HG02642 (cell line): Measurements from ENCODE around the gene KLHL6.
A peak's percentile ranks its signal among the peaks of the same experiment; 100 is the strongest.

Experiments
- ATAC-seq: cut with Tn5 transposase; IDR thresholded peaks from one replicate; pipeline ENCODE4 v1.9.1; 2021; ENCODE audit warnings: mild to moderate bottlenecking; ENCODE audit not compliant: unreplicated experiment, poor library complexity

The KLHL6 gene

GRCh38 chr3:183511286-183512131, 44.0 kb downstream of the KLHL6 start:
- ATAC-seq: peak; percentile 65

GRCh38 chr3:183508821-183509220, 46.7 kb downstream of the KLHL6 start:
- no peak for ATAC-seq

DNA sequence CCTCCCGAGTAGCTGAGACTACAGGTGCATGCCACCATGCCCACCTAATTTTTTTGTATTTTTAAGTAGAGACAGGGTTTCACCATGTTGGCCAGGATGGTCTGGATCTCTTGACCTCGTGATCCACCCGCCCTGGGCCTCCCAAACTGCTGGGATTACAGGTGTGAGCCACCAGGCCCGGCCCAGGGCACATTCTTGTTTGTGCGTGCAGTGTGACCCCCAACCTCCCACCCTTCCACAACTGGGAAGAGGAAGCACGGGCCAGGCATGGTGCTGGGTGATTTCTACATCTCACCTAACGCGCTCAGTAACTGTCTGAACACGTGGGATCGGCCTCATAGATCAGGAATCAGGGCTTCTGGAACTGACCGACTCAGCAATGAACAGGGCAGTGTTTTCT, 48.0 kb downstream of the KLHL6 start:
- no peak for ATAC-seq

- ATAC-seq: no peak
Observed at GRCh38 chr3:183506674-183507320, 48.7 kb downstream of the KLHL6 start.

DNA sequence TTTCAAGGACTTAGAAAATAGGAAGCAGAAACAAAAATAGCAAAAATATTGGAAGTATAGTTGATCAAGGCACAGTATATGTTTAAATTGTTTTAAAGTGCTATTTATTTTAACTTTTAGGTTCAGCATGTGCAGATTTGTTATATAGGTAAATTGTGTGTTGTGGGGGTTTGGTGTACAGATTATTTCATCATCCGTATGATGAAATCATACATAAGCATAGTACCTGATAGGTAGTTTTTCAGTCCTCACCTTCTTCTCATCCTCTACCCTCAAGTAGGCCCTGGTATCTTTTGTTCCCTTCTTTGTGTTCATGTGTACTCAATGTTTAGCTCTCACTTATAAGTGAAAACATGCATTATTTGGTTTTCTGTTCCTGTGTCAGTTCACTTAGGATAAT, 50.9 kb downstream of the KLHL6 start:
- ATAC-seq: no peak

DNA sequence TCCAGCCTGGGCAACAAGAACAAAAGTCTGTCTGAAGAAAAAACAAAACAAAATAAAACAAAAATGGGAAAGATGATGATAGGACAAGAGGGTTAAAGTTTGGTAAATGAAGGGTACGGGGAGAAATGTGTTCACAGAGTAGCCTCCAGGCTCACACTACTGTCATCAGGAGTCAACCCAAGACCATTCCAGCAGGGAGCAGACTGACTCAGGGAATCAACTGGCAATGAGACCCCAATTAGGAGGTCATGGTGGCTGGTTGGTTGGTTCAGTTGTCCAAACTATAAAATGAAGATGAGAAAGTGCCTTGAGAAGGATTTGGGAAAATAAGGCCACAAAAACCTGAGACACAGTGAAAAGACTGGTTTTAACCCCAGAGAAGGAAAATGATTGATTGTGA, 51.8 kb downstream of the KLHL6 start:
- ATAC-seq: no peak

DNA sequence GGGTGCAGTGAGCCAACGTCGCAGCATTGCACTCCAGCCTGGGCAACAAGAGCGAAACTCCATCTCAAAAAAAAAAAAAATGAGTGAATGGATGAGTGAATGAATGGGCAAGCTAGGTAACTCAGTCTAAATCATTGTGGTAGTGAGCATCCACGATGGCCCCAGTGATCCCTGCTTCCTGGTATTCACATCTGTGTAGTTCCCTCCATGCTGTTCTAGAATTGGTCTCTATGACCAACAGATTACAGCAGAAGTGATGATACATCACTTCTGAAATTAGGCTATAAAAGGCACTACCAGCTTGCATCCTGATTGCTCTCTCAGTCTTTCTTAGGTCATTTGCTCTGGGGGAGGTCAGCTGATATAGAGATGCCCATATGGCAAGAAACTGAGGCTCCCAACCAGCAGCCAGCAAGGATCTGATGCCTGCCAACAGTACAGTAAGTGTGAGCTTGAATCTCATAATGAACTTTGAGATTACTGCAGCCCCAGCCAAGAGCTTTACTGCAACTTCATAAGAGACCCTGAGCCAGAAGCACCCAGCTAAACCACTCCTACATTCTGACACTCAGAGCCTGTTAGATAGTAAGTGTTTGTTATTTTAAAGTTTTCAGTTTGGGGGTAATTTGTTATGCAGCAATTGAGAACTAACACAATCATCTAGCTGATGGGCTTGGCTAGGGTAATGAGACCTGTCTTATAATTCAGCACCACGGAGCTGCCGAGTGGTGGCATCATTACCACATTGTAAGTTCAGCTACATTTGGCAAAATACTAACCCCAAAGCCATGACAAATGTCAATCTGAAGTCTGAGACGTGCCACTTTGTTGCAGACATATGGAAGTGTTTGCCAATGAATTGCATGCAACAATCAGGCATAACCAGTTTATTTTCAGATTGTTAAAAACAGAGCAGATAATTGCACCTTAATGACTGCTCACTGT, 53.0 kb downstream of the KLHL6 start:
- ATAC-seq: no peak

GRCh38 chr3:183500981-183501704, 54.4 kb downstream of the KLHL6 start:
- ATAC-seq: no peak

GRCh38 chr3:183500319-183500718, 55.2 kb downstream of the KLHL6 start:
- ATAC-seq: no peak

GRCh38 chr3:183498634-183499033, 56.9 kb downstream of the KLHL6 start:
- no peak for ATAC-seq

- ATAC-seq: no peak
Observed at GRCh38 chr3:183497313-183497712, 58.2 kb downstream of the KLHL6 start.

GRCh38 chr3:183496311-183496710, 59.2 kb downstream of the KLHL6 start:
- ATAC-seq: no peak

- no peak for ATAC-seq
Observed at GRCh38 chr3:183494341-183494740, 61.2 kb downstream of the KLHL6 start.

GRCh38 chr3:183493296-183494045, 62.0 kb downstream of the KLHL6 start:
- ATAC-seq: no peak

DNA sequence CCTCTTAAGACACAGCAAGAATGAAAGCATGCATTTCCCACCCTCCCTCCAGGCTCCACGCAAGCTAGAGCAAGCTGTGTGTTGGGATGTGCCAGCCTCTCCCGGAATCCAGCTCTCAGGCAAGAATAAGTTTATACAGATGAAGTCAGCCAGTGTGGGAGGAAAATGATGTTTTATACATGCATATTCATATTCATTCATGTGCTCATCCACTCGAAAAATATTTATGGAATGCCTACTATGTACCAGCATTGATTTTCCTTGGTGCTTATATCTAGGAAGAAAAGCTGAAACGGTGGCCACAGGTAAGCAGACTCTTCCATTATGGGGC, 62.7 kb downstream of the KLHL6 start:
- ATAC-seq: no peak

- ATAC-seq: no peak
Observed at GRCh38 chr3:183491923-183492848, 63.3 kb downstream of the KLHL6 start.

DNA sequence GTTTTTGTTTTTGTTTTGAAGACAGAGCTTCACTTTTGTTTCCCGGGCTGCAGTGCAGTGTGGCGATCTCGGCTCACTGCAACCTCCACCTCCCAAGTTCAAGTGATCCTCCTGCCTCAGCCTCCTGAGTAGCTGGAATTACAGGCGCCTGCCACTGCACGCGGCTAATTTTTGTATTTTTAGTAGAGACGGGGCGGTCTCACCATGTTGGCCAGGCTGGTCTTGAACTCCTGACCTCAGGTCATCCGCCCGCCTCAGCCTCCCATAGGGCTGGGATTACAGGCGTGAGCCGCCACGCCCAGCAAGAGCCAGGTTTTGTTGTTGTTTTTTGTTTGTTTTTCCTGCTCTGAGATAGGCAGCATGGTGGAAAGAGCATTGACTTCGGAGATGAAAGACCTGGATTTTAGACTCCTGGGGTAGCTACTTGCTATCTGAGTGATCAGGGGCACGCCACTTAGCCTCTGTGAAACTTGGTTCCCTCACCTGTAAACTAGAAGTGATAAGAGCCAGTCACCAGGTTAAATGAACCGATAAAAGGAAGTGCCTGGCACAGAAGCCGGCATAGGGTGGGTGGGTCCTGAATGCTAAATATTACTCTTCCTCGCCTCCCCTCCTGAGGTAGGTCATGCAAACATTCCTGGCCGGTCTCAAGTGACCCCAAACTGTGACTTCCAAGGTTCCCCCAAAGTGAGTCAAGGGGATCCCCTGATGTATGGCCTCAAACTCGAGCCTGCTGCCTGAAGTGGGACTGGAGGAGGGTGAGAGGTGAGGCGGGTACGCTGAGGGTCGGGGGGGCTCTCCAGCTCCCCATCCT, 64.2 kb downstream of the KLHL6 start:
- ATAC-seq: no peak

GRCh38 chr3:183490653-183491052, 64.9 kb downstream of the KLHL6 start:
- no peak for ATAC-seq
